ENCODE results near the gene HDAC8. TPM values are rescaled to one million over a fixed set of nuclear protein-coding genes. Genes with fewer than 3 reads are reported as not detected.
"Not testable (repeated sequence)": the region's sequence is repeated elsewhere in the genome, so short reads cannot be mapped to it uniquely, and the experiment has no call there.

The HDAC8 gene
- total RNA-seq, 1 experiment from 2014 or later: 20.8 TPM

GRCh38 chrX:72536542-72536941 lies 36.1 kb downstream of the HDAC8 start:
- DNase-seq (ENCODE audit: low spot score): no peak

GRCh38 chrX:72532366-72532765 lies 40.3 kb downstream of the HDAC8 start:
- no peak for DNase-seq (ENCODE audit: low spot score)

- no peak for DNase-seq (ENCODE audit: low spot score)
These were observed 45.8 kb downstream of the HDAC8 start for GRCh38 chrX:72526534-72527508.

DNA sequence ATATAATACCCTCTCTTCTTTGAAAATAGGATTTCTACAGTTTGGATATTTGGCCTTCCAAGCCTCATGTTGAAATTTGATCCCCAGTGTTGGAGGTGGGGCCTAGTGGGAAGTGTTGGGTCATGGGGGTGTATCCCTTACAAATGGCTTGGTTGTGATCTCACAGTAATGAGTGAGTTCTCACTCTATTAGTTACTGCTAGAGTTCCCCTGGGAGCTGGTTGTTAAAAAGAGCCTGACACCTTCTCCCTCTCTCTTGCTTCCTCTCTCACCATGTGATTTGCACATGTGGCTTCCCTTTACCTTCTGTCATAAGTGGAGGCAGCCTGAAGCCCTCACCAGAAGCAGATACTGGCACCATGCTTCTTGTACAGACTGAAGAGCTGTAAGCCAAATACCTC lies 73.9 kb downstream of the HDAC8 start:
- DNase-seq (ENCODE audit: low spot score): no peak

- no peak for DNase-seq (ENCODE audit: low spot score)
These were observed 77.6 kb downstream of the HDAC8 start for GRCh38 chrX:72495046-72495445.

DNA sequence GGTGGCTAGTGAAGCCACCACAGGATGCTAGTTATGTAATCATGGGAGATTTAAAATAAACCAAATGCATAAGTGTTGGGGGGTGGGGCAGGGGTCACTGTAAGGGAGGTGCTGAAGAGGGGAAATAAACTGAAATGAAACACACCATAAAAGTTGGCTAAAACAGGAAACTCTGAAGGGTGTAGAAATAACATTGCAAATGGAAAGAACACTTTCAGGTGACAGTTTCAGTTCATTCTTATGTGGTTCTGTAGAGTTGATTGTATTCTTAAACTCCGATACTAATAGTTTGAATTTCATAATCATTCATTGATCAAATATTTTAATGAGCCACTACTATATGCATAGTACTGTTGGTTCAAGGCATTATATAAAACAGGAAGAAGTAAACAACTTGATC lies 80.1 kb downstream of the HDAC8 start:
- DNase-seq (ENCODE audit: low spot score): no peak

- DNase-seq (ENCODE audit: low spot score): not testable (repeated sequence)
These were observed 82.4 kb downstream of the HDAC8 start for GRCh38 chrX:72490221-72490620.

DNA sequence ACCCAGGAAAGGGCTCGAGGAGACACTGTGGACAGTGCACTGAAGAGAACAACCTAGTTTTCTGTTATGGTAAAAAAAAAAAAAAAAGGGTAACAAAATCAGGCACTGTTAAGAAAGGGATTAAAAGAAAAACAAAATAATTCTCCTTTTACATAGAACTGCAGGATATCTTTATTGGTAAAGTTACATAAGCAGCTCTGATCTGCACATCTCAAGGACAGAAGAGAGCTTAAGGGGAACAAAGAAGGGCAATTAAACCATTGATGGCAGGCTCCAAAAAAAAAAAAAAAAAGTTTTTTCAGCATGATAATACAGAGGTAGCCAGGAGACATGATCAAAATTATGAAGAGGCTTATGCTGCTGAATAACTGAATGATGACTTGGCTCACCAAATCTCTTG lies 85.0 kb downstream of the HDAC8 start:
- no peak for DNase-seq (ENCODE audit: low spot score)

GRCh38 chrX:72479324-72480274 lies 93.0 kb downstream of the HDAC8 start:
- DNase-seq (ENCODE audit: low spot score): peak; percentile 69

DNA sequence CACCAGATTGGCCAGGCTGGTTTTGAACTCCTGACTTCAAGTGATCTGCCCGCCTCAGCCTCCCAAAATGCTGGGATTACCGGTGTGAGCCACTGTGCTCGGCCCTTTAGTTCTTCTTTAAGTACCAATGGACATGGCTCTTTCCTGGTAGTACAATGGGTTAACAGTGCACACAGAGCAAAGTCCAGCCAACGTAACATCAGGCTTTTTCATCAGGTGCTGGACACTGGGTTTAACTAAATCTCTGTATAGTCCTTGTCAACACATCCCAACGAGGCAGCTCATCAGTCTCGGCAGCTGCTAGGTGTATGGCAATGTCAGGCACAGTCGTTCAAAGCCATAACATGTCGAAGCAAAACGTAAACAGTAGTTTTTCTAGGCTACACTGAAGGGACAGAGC lies 93.8 kb downstream of the HDAC8 start:
- DNase-seq (ENCODE audit: low spot score): no peak

GRCh38 chrX:72478351-72478750 lies 94.3 kb downstream of the HDAC8 start:
- no peak for DNase-seq (ENCODE audit: low spot score)

GRCh38 chrX:72477781-72478181 lies 94.9 kb downstream of the HDAC8 start:
- DNase-seq (ENCODE audit: low spot score): no peak

- DNase-seq (ENCODE audit: low spot score): no peak
These were observed 95.3 kb downstream of the HDAC8 start for GRCh38 chrX:72477376-72477775.

- no peak for DNase-seq (ENCODE audit: low spot score)
These were observed 96.5 kb downstream of the HDAC8 start for GRCh38 chrX:72475952-72476668.

- DNase-seq (ENCODE audit: low spot score): no peak
These were observed 97.3 kb downstream of the HDAC8 start for GRCh38 chrX:72475338-72475737.

DNA sequence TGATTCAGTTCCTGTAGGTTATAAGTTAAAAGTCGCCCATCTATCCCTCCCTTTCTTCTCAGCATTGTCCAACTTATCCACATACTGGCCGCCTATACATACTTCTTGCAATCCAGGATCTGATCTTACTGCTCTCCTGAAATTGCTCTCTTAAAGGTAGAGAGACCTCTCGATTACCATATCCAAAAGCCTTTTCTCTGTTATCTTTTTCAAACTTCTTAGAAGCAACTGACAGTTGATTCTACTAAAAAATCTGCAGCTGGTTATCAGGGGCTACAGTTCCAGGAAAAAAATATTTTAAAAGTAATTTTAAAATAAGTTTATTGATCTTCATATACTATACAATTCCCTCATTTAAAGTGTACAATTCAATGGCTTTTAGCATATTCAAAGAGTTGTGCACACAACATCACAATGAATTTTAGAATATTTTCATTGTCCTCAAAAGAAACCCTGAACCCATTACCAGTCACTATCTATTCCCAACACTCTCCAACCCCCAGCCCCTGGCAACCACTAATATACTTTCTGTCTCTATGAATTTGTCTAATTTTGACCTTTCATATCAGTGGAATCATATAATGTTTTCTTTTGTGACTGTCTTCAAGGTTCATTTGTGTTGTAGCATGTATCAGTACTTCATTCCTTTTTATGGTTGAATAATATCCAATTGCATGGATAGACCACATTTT lies 102.0 kb downstream of the HDAC8 start:
- DNase-seq (ENCODE audit: low spot score): no peak

DNA sequence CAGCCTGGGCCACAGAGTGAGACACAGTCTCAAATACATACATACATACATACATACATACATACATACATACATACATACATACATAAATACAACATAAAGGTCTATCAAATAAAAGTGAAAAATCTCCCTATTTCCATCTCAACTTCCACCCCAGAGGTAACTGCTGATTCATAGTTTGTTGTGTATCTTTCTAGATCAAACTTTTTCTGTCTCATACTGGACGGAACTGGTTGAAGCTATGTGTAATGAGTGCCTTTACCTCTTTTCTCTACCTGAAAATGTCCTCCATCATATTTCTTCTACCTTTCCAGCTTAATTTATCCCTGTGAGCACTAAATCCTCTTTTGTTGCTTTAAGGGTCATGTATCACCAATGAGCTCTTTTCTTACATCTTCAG lies 102.5 kb downstream of the HDAC8 start:
- DNase-seq (ENCODE audit: low spot score): no peak

DNA sequence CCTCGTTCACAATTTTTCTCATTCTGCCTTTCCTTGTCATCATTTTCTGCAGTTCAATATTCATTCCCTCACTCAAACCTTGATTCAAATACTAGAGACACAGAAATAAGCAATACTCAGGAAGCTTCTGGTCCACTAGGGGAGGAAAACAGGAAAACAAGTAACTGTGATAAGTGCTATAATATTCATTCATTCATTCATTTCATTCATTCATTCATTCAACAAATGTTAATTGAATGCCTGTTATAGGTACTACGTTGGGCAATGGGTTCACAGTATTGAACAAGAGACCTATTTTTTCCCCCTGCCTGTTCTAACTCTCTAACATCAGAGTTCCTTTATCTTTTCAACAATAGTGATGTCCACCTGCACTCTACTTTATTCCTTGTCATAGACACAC lies 104.0 kb downstream of the HDAC8 start:
- no peak for DNase-seq (ENCODE audit: low spot score)

GRCh38 chrX:72467135-72467534 lies 105.5 kb downstream of the HDAC8 start:
- no peak for DNase-seq (ENCODE audit: low spot score)

DNA sequence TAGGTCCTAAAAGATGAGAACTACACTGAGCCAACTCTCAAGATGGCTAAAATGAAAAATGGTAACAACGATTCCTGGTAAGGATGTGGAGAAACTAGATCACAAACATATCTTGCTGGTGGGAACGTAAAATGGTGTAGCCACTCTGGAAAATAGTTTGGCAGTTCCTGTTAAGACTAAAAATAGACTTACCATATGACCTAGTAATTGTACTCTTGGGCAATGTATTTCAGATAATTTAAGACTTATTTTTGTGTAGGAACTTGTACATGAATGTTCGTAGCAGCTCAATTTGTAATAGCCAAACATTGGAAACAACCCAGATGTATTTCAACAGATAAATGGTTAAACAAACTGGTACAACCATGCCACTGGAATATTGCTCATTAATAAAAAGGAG lies 106.2 kb downstream of the HDAC8 start:
- DNase-seq (ENCODE audit: low spot score): no peak

- no peak for DNase-seq (ENCODE audit: low spot score)
These were observed 106.8 kb downstream of the HDAC8 start for GRCh38 chrX:72465889-72466288.
